Thoracic aorta (tissue), 2 donors: ENCODE results near the gene HDDC2. TPM values are rescaled to one million over a fixed set of nuclear protein-coding genes. Genes with fewer than 3 reads are reported as not detected.
A peak's percentile ranks its signal among the peaks of the same experiment; 100 is the strongest.

Experiments used
- ATAC-seq: fragments of 150-250 bp; one replicate; pipeline ENCODE4 v1.8.0; 2017; ENCODE audit warnings: low read depth; ENCODE audit not compliant: insufficient number of reproducible peaks, low FRiP score
- DNase-seq: peaks from one replicate; pipeline ENCODE4 v3.0.0-alpha.2; 2020; ENCODE audit warnings: low spot score
- H3K27ac ChIP-seq, 2 donors: fragments of 200-600 bp; sonication (generic); 1 replicate in 1 of 2; 2 replicates in 1 of 2; pipeline ENCODE4 v1.5.1; 2016; ENCODE audit warnings: mild to moderate bottlenecking in 2 of 2, moderate library complexity in 2 of 2
- H3K27me3 ChIP-seq: fragments of 200-600 bp; sonication (generic); replicated peaks from 2 replicates; pipeline ENCODE4 v1.6.0; 2016; ENCODE audit warnings: mild to moderate bottlenecking; ENCODE audit not compliant: insufficient read depth
- H3K36me3 ChIP-seq: fragments of 200-600 bp; sonication (generic); one replicate; pipeline ENCODE4 v1.5.1; 2016
- H3K4me1 ChIP-seq, 2 donors: fragments of 200-600 bp; sonication (generic); 1 replicate in 1 of 2; 2 replicates in 1 of 2; pipeline versions ENCODE4 v1.5.1 to v1.6.0; 2016; ENCODE audit warnings: low read depth in 2 of 2, mild to moderate bottlenecking in 1 of 2; ENCODE audit not compliant: control insufficient read depth in 1 of 2
- H3K4me3 ChIP-seq: fragments of 200-600 bp; sonication (generic); 2 replicates; pipeline ENCODE4 v1.5.1; 2016; ENCODE audit warnings: mild to moderate bottlenecking
- H3K9me3 ChIP-seq: fragments of 200-600 bp; sonication (generic); 2 replicates; pipeline ENCODE4 v1.5.1; 2016
- CTCF ChIP-seq: fragments of 200-600 bp; sonication (generic); IDR thresholded peaks from one replicate; pipeline ENCODE4 v1.5.1; 2019; ENCODE audit warnings: antibody characterized with exemption
- total RNA-seq, 2 donors: library from RNA; depleted of rRNA; stranded (reverse); fragments of >200 nt; gene quantifications; one replicate each; pipeline versions ENCODE4 v1.1.0 to v1.2.3, GENCODE V29; 2016

Gene HDDC2
- total RNA-seq, 2 donors from 2014 or later, result 39.9 TPM

GRCh38 chr6:125227244-125227643 is 74.5 kb downstream of the HDDC2 start:
- ATAC-seq (no peak), DNase-seq (no peak)
- TF ChIP-seq CTCF, result no peak

More at GRCh38 chr6:125227244-125227643, 74.5 kb downstream of the HDDC2 start:
- Histone ChIP-seq H3K27ac (peak overlapping the region in 1 of 2 donors; percentile 3), H3K4me3 (no peak overlapping the region), H3K9me3 (no peaks in the 10 kb centered on the region), H3K4me1 (peaks cover 23 to 36% of the 10 kb centered on the region in 2 donors), H3K27me3 (no peaks in the 10 kb centered on the region), H3K36me3 (no peaks in the 10 kb centered on the region)

Other genes with a start within 250 kb of the HDDC2 start
- 10 to 100 TPM; 37.1 to 73.5 TPM for gene TPD52L1, start 148.2 kb downstream of the HDDC2 start, total RNA-seq